NCI-H460 (cell line): ENCODE results near the gene GNAI3. TPM values are rescaled to one million over a fixed set of nuclear protein-coding genes. Genes with fewer than 3 reads are reported as not detected.
"Not testable (repeated sequence)": the region's sequence is repeated elsewhere in the genome, so short reads cannot be mapped to it uniquely, and the experiment has no call there.

Source experiments
- DNase-seq: peaks from one replicate; pipeline ENCODE4 v3.0.0-alpha.2; 2016; ENCODE audit warnings: low read depth; ENCODE audit errors: extremely low read depth
- small RNA-seq, 2 experiments: library from RNA; depleted of rRNA; stranded (forward); fragments of <200 nt; gene quantifications; one replicate each; pipeline ENCODE3, GENCODE V24; 2014
- total RNA-seq: library from RNA; depleted of rRNA; stranded (reverse); fragments of >200 nt; shearing (Covaris generic); gene quantifications from 2 replicates; pipeline ENCODE4 v1.2.3, GENCODE V29; 2014; rRNA removed

The GNAI3 gene
- total RNA-seq, 1 experiment from 2014 or later, result 8.5 TPM

DNA sequence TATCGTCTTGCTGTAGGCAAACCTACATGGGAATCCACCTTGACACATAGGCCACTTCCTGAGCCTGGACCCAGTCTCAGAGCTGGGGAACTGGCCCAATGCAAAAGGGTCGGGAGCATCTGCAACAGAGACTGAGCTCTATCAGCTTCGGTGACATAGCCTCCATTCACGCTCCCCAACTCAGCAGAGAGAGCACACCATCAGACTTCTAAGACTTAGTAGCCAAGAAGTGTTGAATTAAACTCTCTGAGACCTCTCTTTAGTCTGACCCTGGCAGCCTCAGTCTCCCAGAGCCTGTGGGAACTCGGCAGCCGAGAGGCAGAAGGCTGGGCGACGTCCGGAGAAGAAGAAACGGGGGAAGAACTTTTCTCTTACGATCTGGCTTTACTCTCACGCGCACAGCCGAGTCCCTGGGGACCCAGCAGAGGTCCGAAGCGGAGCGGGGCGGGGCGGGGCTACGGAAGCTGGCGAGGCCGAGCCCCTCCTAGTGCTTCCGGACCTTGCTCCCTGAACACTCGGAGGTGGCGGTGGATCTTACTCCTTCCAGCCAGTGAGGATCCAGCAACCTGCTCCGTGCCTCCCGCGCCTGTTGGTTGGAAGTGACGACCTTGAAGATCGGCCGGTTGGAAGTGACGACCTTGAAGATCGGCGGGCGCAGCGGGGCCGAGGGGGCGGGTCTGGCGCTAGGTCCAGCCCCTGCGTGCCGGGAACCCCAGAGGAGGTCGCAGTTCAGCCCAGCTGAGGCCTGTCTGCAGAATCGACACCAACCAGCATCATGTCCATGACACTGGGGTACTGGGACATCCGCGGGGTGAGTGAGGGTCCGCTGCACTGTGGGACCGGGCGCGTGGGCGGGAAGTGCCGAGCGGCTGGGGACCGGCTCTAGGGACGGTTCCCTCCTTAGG lies 107.5 kb downstream of the GNAI3 start, which contains the start of gene GSTM4:
Gene GSTM4, plus strand, starts transcription at position 485 of the 905 bp plus-strand sequence. Its CDS starts 291 bp downstream, at position 776.
- DNase-seq, result peak; percentile 72

DNA sequence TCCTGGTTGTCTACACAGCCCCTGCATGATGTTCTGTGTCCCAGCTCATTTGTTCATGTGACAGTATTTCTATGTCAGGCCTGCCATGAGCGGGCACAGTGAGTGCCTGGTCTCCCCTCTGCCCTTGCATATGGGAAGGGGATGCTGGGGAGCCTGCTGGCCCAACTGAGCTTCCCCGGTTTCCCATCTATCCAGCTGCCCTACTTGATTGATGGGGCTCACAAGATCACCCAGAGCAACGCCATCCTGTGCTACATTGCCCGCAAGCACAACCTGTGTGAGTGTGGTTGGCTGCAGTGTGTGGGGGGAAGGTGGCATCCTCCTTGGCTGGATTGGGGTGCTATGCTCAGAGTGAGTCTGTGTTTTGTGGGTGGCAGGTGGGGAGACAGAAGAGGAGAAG lies 109.0 kb downstream of the GNAI3 start:
- no peak for DNase-seq

DNA sequence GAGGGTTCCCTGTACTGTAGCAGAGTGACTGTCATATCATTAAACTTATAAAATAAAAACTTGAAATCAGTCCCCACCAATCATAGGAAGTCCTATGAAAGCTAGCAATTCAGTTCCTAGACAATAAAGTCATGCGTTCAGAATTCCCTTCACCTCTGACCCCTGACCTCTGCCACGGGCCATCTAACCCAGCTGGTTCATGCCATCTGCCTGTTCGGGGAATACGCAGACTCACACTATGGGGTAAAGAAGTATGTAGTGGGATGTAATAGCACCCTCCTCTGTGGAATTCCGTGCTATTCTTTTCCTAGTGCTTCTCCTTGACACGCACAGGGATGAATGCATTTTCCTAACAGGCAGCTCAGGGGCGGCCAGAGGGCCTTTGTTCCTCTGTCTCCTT lies 109.6 kb downstream of the GNAI3 start:
- no peak for DNase-seq

DNA sequence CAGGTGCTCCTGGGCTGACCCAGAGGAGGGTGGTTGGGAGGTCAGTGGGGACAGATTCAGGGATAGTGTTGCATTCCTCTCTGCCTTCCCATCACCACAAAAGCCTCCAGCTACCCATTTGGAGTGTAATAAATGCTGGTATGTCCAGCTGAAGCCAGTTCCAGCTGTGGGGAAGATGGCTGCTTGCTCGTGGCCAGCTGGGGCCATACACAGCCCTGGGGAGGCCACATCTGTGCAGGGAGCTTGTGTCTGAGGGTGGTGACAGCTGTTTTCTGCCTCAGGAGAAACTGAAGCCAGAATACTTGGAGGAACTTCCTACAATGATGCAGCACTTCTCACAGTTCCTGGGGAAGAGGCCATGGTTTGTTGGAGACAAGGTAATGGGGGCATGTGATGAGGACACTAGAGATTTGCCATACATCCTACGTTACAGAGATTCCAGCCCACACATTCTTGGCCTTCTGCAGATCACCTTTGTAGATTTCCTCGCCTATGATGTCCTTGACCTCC lies 110.2 kb downstream of the GNAI3 start:
- DNase-seq, result no peak

DNA sequence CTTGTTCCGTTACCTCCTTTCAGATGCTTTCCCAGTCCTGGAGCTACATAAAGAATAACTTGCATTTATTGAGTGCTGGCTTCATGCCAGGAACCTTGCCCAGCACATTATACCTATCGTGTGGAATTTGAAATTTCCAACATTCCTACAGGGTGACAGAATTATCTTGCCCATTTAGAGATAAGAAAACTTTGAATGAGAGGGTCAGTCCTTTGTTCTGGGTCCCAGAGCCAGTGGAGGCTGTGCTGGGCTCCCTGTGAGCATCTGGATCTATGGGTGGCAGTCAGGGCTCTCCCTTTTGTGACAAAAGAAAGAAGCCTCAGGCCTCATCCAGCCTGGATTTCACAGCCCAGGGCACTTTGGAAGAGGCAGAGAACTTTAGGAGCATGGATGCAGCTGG lies 110.7 kb downstream of the GNAI3 start:
- no peak for DNase-seq

DNA sequence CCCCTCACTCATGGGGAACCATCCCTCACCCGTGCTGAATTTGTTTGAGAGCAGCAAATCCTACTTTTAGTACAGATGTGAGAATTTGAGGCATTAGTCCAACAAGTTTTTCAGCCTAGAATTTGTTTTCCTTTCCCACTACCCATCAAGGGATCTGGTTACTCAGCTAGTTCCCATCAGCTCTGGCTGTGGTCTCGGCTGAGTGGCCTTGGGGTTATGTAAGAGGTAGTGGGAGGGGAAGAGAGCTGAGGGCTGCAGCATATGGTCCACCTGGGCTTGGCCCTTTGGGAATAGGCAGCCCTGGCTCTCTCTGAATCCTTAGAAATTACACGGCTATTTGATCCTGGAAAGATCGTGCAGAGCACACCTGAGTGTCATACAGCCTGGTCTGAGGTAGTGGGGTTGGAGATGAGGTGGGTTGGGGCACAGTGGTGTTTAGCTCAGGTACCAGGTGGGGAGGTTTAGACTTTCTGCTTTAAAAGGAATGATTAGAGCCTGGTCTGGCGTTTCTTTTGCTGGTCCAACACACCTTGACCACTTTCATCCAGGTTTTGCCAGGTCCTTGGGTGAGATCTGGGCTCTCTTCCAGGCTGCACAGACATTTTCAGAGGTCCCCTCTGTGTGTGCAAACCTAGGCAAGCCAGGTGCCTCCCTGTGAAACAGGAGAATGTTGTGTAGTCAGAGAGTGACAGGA lies 111.7 kb downstream of the GNAI3 start:
- no peak for DNase-seq

DNA sequence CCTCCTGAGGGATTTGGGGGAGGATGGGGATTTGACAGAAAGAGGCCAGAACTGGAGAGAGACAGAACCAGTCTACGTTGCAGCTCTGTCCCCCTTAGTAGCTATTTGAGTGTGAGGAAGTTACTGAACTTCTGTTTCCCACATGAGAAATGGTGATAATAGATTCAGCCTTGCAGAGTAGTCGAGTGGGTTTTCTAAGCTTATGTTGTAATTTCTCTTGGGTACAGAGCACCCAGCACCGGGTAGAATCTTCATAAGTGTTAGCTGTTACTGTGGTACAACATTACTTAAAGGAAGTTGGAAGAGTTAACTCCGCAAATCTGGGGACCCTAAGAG lies 112.2 kb downstream of the GNAI3 start:
- not testable (repeated sequence) for DNase-seq

DNA sequence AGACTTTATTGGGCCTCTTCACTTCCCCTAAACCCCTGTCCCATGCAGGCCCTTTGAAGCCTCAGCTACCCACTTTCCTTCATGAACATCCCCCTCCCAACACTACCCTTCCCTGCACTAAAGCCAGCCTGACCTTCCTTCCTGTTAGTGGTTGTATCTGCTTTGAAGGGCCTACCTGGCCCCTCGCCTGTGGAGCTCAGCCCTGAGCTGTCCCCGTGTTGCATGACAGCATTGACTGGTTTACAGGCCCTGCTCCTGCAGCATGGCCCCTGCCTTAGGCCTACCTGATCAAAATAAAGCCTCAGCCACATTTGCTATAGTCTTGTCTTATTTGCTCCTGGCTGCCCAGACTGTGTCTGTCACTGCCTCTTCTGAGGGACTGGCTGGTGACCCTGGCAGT lies 113.0 kb downstream of the GNAI3 start:
- no peak for DNase-seq

DNA sequence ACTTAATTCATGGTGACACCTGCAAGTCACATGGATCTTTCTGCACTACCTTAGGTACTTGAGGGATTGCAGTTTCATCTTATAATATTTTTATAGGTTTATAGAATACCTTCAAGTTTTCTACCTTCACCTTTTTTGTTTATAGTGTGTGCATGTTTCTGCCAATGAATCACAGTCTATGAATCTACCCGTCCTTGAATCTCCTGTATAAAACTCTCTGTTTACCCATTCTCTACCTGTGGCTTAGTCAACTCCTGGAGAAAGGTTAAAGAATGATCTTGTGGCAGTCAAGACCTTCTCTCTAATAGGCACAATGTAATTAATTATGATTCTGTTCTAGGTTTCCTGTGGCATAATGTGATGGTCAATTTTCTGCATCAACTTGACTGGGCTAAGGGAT lies 116.3 kb downstream of the GNAI3 start:
- no peak for DNase-seq

DNA sequence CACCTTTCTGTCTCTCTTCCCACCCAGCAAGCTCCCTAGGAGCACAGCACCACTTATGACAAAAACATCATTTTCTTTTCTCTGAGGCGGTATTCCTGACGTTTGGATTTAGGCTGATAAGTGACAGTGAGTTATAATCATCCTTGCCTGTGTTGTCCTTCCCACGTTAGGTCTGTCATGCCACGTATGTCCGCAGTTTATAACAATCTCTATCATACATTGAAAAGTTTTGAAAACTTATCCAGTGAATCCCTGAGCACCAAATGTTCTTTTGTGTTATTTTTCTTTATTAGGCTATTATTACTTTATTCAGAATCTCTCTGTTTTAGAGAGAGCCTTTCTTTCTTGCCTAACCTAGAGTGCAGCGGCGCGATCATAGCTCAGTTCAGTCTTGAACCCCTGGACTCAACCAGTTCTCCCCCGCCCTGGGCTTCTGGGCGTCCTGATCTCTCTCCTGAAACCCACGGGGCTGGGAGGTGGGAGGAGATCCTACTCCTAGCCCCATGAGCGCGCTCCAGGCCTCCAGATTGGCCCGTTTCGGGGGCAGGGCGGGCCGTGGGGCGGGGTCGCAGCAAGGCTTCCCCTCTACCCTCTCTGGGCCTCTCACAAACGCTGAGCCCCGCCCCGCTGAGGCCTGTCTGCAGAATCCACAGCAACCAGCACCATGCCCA lies 119.2 kb downstream of the GNAI3 start, which contains the start of gene GSTM2:
Gene GSTM2, plus strand, starts transcription at position 606 of the 671 bp plus-strand sequence. Its CDS starts 59 bp downstream, at position 665.
- peak; percentile 65 for DNase-seq

Small RNAs within 50 kb of the gene (small RNA-seq; reads per million reads assigned to genes)
- gene RNU6V, result 0.02 to 0.12 reads per million in 2 experiments

Other genes starting within 250 kb of the GNAI3 start
- not detected in 2 replicates for gene MYBPHL, start 241.6 kb upstream of the GNAI3 start, total RNA-seq
- 1.6 and 3.0 TPM in 2 replicates for gene SORT1, start 150.7 kb upstream of the GNAI3 start, total RNA-seq
- 85.5 and 98.2 TPM in 2 replicates for gene PSMA5, start 122.2 kb upstream of the GNAI3 start, total RNA-seq
- 0.05 TPM in 1 of 2 replicates, not detected in the other for gene SYPL2, start 82.1 kb upstream of the GNAI3 start, total RNA-seq
- 3.1 TPM in 2 replicates for gene ATXN7L2, start 64.7 kb upstream of the GNAI3 start, total RNA-seq
- gene CYB561D1, start 54.5 kb upstream of the GNAI3 start, total RNA-seq, result 2.3 and 2.8 TPM in 2 replicates
- 1.2 and 1.4 TPM in 2 replicates for gene AMIGO1, start 38.9 kb upstream of the GNAI3 start, total RNA-seq
- gene GPR61, start 8.7 kb upstream of the GNAI3 start, total RNA-seq, result 0.30 TPM in 1 of 2 replicates, not detected in the other
- not detected in 2 replicates for gene GNAT2, start 71.0 kb downstream of the GNAI3 start, total RNA-seq
- 33.3 and 39.5 TPM in 2 replicates for gene AMPD2, start 71.2 kb downstream of the GNAI3 start, total RNA-seq
- 25.5 and 33.5 TPM in 2 replicates for gene GSTM4, start 107.5 kb downstream of the GNAI3 start, total RNA-seq
- 9.8 and 11.8 TPM in 2 replicates for gene GSTM2, start 119.4 kb downstream of the GNAI3 start, total RNA-seq
- gene GSTM1, start 139.2 kb downstream of the GNAI3 start, total RNA-seq, result 67.1 and 68.9 TPM in 2 replicates
- 0.12 TPM in 2 replicates for gene GSTM5, start 163.6 kb downstream of the GNAI3 start, total RNA-seq
- 266 and 288 TPM in 2 replicates for gene GSTM3, start 192.4 kb downstream of the GNAI3 start, total RNA-seq
- 0.15 TPM in 1 of 2 replicates, not detected in the other for gene EPS8L3, start 215.3 kb downstream of the GNAI3 start, total RNA-seq